Measurements from ENCODE around the gene BAZ2B. TPM values are rescaled to one million over a fixed set of nuclear protein-coding genes. Genes with fewer than 3 reads are reported as not detected.

Gene BAZ2B
- total RNA-seq, 2 donors from 2014 or later = 53.1 to 64.1 TPM

- H3K27me3 Mint-ChIP-seq (ENCODE audit: insufficient read depth) = no peaks in the 10 kb centered on the region
- WGBS, 2 experiments (ENCODE audit: insufficient coverage in 1 of 2, insufficient read length in 1 of 2) = 96 to 98% methylated on average over 5 to 6 of the region's 6 CpGs
Observed at GRCh38 chr2:159608108-159608507, 8.2 kb downstream of the BAZ2B start.

DNA sequence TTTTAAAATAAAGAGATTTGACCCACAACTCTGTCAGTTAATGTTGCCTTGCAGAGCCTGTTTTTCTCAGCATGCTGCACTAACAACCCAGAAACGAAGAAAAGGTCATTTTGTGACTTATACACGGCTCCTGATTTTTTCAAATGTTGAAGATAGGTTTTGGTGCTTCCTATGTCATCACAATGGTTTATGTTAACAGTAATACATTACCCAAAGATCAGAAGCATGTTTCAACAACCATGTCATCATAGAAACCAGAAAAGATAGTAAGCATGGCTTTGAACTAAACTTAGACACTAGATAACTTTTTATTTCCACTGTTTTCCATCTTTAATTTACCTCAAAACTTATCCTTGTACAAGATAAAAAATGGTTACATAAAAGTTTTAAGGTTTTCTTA is 10.1 kb downstream of the BAZ2B start:
- Histone ChIP-seq H3K4me3 (ENCODE audit: low read length) (no peak overlapping the region), H3K36me3 (ENCODE audit: control insufficient read depth, insufficient read depth, low read length) (no peaks in the 10 kb centered on the region), H3K27ac (ENCODE audit: low read depth, low read length) (no peak overlapping the region), H3K9ac (ENCODE audit: extremely low read depth, low read length, poor library complexity, severe bottlenecking) (no peak overlapping the region), H3K4me1 (ENCODE audit: control insufficient read depth, insufficient read depth, low read length) (peaks cover 3% of the 10 kb centered on the region), H3K27me3 (ENCODE audit: control insufficient read depth, insufficient read depth, low read length, poor library complexity, severe bottlenecking) (no peaks in the 10 kb centered on the region), H3K9me3 (ENCODE audit: control insufficient read depth, low read length) (no peaks in the 10 kb centered on the region)
- TF ChIP-seq, protein P1, sequence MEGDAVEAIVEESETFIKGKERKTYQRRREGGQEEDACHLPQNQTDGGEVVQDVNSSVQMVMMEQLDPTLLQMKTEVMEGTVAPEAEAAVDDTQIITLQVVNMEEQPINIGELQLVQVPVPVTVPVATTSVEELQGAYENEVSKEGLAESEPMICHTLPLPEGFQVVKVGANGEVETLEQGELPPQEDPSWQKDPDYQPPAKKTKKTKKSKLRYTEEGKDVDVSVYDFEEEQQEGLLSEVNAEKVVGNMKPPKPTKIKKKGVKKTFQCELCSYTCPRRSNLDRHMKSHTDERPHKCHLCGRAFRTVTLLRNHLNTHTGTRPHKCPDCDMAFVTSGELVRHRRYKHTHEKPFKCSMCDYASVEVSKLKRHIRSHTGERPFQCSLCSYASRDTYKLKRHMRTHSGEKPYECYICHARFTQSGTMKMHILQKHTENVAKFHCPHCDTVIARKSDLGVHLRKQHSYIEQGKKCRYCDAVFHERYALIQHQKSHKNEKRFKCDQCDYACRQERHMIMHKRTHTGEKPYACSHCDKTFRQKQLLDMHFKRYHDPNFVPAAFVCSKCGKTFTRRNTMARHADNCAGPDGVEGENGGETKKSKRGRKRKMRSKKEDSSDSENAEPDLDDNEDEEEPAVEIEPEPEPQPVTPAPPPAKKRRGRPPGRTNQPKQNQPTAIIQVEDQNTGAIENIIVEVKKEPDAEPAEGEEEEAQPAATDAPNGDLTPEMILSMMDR (conservative IDR thresholded peaks at IDR 0.05) = no peak
- Mint-ChIP-seq H3K9me3 (no peaks in the 10 kb centered on the region), H3K4me3 (no peak overlapping the region), H3K27ac (peak overlapping the region; percentile 54), H3K27me3 (ENCODE audit: insufficient read depth) (no peaks in the 10 kb centered on the region), H3K4me1 (peaks cover 22% of the 10 kb centered on the region), H3K36me3 (ENCODE audit: low read depth) (peaks cover 4% of the 10 kb centered on the region)
- DNase-seq = no peak
- WGBS, 2 experiments (ENCODE audit: insufficient coverage in 1 of 2, insufficient read length in 1 of 2) = 93 to 98% methylated on average over 2 of the region's 2 CpGs

More at GRCh38 chr2:159608108-159608507, 8.2 kb downstream of the BAZ2B start:
- no peak overlapping the region for H3K4me3 ChIP-seq (ENCODE audit: low read length)
- H3K4me1 Mint-ChIP-seq = peaks cover 29% of the 10 kb centered on the region
- DNase-seq = no peak
- H3K27ac Mint-ChIP-seq = no peak overlapping the region
- no peaks in the 10 kb centered on the region for H3K9me3 Mint-ChIP-seq
- no peak overlapping the region for H3K27ac ChIP-seq (ENCODE audit: low read depth, low read length)
- H3K4me3 Mint-ChIP-seq = no peak overlapping the region
- peaks cover 4% of the 10 kb centered on the region for H3K36me3 Mint-ChIP-seq (ENCODE audit: low read depth)
- no peaks in the 10 kb centered on the region for H3K9me3 ChIP-seq (ENCODE audit: control insufficient read depth, low read length)
- H3K9ac ChIP-seq (ENCODE audit: extremely low read depth, low read length, poor library complexity, severe bottlenecking) = no peak overlapping the region
- H3K27me3 ChIP-seq (ENCODE audit: control insufficient read depth, insufficient read depth, low read length, poor library complexity, severe bottlenecking) = no peaks in the 10 kb centered on the region
- peaks cover 3% of the 10 kb centered on the region for H3K4me1 ChIP-seq (ENCODE audit: control insufficient read depth, insufficient read depth, low read length)
- TF ChIP-seq, protein P1 (conservative IDR thresholded peaks at IDR 0.05) = no peak
- H3K36me3 ChIP-seq (ENCODE audit: control insufficient read depth, insufficient read depth, low read length) = no peaks in the 10 kb centered on the region

DNA sequence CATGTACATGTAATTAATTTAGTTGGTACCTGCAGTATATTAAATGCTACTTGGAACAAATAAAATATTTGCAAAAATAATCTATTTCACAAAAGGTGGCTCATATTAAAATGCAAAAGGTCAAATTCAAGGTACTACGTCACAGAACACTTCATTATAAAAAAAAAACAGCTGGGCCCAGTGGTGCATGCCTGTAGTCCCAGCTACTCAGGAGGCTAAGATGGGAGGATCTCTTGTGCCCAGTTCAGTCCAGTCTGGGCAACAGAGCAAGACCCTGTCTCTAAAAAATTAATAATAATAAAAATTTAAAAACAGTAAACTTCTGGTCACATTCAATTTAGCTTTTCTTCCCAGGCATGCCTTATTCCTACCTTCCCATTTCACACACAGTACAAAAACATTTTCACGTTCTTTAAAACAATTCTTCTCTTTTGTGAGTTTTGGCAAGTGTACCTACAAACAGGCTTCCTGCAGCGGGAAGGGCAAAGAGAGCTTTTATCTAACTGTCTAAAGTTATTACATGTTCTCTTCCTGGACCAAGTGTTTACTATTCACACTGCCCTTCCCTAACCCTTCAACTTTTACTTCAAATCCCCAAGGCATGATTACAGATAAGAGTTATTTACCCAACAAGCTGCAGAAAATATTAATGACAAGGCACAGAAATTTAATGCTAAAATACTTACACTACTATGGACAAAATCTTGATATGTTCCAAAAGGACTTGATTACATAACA is 10.7 kb downstream of the BAZ2B start:
- Histone ChIP-seq H3K36me3 (ENCODE audit: control insufficient read depth, insufficient read depth, low read length) (no peaks in the 10 kb centered on the region), H3K4me3 (ENCODE audit: low read length) (no peak overlapping the region), H3K9me3 (ENCODE audit: control insufficient read depth, low read length) (no peaks in the 10 kb centered on the region), H3K4me1 (ENCODE audit: control insufficient read depth, insufficient read depth, low read length) (peaks cover 3% of the 10 kb centered on the region), H3K27ac (ENCODE audit: low read depth, low read length) (no peak overlapping the region), H3K27me3 (ENCODE audit: control insufficient read depth, insufficient read depth, low read length, poor library complexity, severe bottlenecking) (no peaks in the 10 kb centered on the region), H3K9ac (ENCODE audit: extremely low read depth, low read length, poor library complexity, severe bottlenecking) (no peak overlapping the region)
- peak overlapping the region; percentile 54 for H3K27ac Mint-ChIP-seq
- H3K4me1 Mint-ChIP-seq = peaks cover 26% of the 10 kb centered on the region
- no peaks in the 10 kb centered on the region for H3K9me3 Mint-ChIP-seq
- WGBS, 2 experiments (ENCODE audit: insufficient coverage in 1 of 2, insufficient read length in 1 of 2) = 64 to 67% methylated on average over 3 of the region's 3 CpGs
- DNase-seq = no peak
- no peaks in the 10 kb centered on the region for H3K27me3 Mint-ChIP-seq (ENCODE audit: insufficient read depth)
- TF ChIP-seq, protein P1 (conservative IDR thresholded peaks at IDR 0.05) = no peak
- H3K4me3 Mint-ChIP-seq = no peak overlapping the region
- peaks cover 4% of the 10 kb centered on the region for H3K36me3 Mint-ChIP-seq (ENCODE audit: low read depth)
